GM18951 (cell line): Measurements from ENCODE around the gene MTFP1.

ENCODE experiments used
- POLR2A ChIP-seq: IDR thresholded peaks from 4 replicates; pipeline ENCODE4 v1.6.1; 2011; ENCODE audit warnings: mild to moderate bottlenecking; ENCODE audit not compliant: insufficient read length, insufficient read depth; ENCODE audit errors: extremely low read depth
- in situ Hi-C: fragments of 300-500 bp; cut with MboI; formaldehyde crosslinking; loops from one replicate; pipeline ENCODE4 v1.12.0; 2022; ENCODE audit warnings: low sequenced_read_pairs, mixed read lengths, inconsistent platforms; ENCODE audit not compliant: unreplicated experiment

Gene MTFP1, protein sequence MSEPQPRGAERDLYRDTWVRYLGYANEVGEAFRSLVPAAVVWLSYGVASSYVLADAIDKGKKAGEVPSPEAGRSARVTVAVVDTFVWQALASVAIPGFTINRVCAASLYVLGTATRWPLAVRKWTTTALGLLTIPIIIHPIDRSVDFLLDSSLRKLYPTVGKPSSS

DNA sequence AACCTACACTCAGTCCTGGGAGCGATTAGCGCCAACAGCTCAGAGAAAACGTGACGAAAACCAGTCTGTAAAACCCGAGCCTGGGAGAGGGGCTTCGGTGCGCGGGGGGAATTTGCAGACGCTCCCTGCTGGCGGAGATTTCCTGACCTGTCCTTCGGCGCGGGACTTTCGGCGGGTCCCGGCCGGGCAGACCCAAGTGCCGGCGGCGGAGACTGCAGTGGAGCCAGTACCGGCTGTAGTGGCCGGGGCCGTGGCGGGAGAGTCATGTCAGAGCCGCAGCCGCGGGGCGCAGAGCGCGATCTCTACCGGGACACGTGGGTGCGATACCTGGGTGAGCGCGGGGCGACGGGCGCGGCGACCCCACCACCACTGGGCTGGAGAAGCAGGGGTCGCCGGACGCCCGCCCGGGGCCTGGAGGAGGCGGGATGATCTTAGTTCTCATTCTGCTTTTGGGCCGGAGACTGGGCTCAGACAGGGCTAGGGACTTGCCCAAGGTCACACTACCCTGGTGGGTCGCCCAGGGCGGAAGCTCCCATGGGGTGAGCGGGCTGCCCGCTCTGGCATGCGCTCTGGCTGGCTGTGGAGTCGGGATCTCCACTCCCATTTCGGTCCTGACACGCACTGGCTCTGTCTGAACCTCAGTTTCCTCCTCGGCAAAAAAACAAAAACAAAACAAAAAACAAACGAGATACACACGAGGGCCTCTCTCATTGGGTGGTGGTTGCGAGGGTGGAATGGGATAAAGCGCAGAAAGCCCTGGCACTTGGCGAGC lies at the start of gene MTFP1:
TSS of gene MTFP1 (plus strand) at position 153 of the 772 bp plus-strand sequence. CDS start at position 265, 112 bp downstream.
- in situ Hi-C loops: no loop called here
- peak; percentile 79 for TF ChIP-seq POLR2A

DNA sequence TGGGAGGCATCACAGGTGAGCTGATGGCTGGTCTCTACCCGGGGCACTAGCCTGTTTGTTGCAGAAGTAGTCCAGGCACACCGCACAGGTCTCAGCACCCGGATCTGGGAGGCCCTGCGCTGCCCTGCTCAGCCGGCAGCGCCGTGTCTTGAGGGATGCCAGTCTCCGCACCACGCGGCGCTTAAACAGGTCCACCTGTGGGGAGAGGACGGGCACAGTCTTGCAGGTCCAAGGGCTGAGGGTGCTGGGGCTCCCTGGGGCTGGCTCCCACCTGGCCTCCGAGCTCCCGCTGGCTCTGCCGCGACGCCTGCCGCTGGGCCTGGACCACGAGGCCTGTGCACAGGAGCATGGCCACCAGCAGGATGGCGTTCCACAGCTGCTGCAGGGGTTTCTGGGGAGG lies 45.6 kb upstream of the MTFP1 start:
- in situ Hi-C loops: loop anchor here (10.0 to 25.0 kb wide), 2 partner anchors 115 to 268 kb away; partner anchors contain the start of gene OSM
- TF ChIP-seq POLR2A: no peak

DNA sequence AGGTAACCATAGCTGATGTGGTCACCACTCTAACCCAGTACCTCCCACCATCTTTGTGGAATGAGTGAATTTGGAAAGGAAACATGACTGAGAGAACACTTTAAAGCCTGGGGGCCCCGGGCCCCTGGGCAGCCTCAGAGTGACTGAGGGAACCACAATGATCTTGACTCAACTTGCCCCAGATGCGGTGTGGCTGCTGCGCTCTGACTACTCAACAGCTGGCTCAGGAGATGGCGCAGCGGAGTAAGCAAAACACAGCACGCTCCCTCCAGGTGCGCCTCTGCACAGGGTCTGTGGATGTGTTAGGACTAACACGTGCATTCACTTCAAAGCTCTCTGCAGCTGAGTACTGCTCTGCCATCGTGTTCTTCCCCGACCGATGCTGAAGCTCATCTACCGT lies 44.3 kb upstream of the MTFP1 start:
- no peak for TF ChIP-seq POLR2A
- in situ Hi-C loops: loop anchor here (10.0 to 25.0 kb wide), 2 partner anchors 116 to 269 kb away; partner anchors contain the start of gene OSM

DNA sequence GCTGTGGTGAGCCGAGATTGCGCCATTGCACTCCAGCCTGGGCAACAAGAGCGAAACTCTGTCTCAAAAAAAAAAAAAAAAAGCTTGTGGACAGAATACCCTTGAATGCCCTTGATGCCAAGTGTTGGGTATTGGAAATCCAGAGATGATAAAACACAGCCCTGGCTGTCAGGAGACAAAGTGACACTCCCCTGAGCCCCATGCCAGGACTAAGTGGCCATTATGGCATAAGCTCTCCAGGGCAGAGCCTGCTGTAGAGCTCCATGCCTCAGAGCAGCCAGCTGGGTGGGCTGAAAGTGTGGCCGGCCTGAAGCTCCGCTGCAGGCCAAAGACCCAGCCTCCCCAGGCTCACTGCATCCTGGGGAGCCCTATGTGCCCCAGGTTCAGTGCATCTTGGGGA lies 43.2 kb upstream of the MTFP1 start:
- in situ Hi-C loops: loop anchor here (10.0 to 25.0 kb wide), 2 partner anchors 118 to 270 kb away; partner anchors contain the start of gene OSM
- no peak for TF ChIP-seq POLR2A

DNA sequence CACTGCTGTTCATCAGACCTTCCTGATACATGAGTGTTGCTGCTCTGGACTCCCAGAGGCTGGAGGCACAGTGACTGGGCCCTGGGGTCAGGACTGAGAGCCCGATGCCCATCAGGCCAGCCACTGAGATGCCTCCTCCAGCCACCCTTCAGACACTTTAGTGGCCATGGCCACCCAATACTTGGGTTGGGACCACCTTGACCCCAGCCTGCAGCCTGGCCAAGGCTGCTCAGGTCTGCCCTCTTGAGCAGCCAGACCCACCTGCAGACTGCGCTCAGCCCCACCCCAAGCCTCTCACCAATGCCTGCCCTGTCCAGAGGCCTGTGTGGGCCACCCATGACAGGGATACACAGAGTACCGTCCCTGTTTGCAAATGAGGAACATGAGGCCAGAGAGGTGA lies 42.5 kb upstream of the MTFP1 start:
- in situ Hi-C loops: loop anchor here (10.0 to 25.0 kb wide), 2 partner anchors 118 to 271 kb away; partner anchors contain the start of gene OSM
- no peak for TF ChIP-seq POLR2A

DNA sequence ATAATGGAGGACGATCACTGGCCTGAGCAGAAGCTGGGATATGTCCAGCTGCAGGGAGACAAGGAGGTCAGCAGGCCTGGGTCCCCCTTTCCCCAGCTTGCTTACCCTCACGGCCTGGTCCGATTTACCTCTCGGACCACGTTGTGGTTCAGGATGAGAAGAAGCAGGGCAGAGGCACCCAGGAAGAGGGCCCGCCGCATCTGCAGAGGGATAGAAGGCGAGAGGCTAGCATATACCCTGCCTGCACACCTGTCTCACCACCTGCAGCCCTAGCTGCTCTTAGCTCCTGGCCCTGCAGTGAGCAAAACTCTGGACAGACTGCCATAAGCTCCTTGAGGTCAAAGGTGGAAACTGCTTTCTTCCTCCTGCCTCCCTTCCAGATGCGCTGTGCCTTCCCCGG lies 39.6 kb upstream of the MTFP1 start:
- in situ Hi-C loops: loop anchor here (10.0 to 25.0 kb wide), 2 partner anchors 121 to 274 kb away; partner anchors contain the start of gene OSM
- no peak for TF ChIP-seq POLR2A

DNA sequence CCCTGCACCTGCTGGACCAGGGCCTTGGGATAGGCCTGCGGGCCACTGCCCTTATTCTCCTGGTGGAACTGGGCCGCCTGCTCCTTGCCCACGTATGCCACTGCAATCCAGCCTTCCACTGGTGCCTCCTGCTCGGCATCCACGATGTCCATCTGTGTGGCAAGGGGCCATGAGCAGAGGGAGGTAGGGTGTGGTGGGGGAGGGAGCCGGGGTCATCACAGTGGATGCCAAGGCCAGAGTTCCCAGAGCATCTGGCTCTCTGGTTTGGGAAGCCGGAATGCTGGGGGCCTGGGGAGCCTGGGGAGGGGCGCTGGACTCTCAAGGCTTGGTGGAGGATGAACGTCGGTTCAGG lies 39.0 kb upstream of the MTFP1 start:
- TF ChIP-seq POLR2A: no peak
- in situ Hi-C loops: loop anchor here (10.0 to 25.0 kb wide), 2 partner anchors 122 to 274 kb away; partner anchors contain the start of gene OSM

DNA sequence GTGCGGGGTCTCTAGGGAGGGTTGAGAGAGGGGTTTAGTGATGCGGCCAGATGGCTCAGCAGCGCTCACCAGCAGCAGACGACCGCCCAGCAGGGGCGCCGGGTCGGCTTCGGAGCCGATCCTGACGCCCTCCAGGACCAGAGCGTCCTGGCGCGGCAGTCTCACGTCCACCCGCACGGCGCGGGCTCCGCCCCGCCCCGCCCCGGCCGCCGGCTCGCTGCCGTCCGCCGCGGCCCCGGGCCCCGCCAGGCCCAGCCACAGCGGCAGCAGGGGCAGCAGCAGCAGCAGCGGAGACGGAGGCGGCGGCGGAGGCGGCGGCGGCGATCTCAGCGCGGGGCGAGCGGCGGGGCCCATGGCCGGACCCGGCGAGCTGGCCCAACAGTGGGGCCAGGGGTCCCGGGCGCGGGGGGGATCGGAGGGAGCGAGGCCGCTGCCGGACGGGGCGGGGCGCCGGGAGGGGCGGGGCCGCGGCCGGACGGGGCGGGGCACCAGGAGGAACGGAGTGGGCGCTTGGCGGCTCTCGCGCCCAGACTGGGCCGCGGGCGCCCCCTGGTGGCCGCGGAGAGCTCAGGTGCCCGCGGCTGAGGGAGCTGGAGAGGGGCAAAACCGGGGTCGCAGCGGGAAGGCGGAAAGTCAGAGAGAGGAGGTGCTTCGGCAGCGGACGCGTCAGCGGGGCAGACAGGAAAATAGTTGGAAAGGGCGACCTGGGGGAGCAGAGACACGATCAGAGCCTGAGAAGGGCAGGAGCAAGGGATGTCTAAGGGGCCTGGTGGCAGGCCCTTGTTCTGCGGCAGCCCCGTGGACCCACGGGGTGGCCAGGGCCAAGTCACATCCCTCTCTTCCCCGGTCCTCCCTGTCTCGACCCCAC lies 38.4 kb upstream of the MTFP1 start, which contains the start of gene RNF215:
TSS of gene RNF215 (minus strand) at position 452 of the 868 bp plus-strand sequence. CDS start at position 354, 98 bp downstream.
- peak; percentile 47 for TF ChIP-seq POLR2A
- in situ Hi-C loops: loop anchor here (10.0 to 25.0 kb wide), 2 partner anchors 122 to 275 kb away; partner anchors contain the start of gene OSM

DNA sequence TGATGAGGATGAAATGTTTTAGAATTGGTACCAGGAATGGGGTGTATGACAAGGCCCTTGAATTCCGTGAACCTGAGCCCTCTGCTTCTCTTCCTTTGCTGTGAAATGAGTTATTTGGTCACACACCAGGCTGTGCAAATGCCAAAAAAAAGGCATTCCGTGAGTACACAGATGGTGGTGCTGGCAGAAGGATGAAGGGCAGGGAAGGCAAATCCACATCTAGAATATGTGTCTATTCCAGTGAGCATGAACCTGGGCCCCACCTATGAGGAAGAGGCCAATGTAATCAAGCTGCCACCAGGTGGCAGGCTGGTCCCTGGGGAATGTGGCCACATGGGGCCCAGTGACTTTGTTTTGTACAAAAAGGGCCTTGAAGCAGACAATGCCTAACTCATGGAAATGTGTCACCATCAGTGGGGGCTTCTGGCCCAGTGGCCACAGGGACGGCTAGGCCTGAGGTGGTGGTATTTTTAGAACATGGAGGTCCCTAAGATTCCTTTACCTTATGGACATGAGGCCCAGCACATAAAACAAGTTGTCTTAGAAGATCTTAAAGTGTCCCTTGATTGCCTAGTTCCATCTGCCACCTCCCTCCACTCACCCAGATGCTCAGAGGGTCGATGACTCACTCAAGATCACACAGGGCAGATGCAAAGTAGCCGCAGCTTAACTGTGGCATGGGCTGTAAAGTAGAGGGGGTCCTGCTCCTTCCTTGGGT lies 34.4 kb upstream of the MTFP1 start:
- in situ Hi-C loops: loop anchor here (10.0 to 25.0 kb wide), 2 partner anchors 94 to 279 kb away; no protein-coding TSS in a partner anchor

DNA sequence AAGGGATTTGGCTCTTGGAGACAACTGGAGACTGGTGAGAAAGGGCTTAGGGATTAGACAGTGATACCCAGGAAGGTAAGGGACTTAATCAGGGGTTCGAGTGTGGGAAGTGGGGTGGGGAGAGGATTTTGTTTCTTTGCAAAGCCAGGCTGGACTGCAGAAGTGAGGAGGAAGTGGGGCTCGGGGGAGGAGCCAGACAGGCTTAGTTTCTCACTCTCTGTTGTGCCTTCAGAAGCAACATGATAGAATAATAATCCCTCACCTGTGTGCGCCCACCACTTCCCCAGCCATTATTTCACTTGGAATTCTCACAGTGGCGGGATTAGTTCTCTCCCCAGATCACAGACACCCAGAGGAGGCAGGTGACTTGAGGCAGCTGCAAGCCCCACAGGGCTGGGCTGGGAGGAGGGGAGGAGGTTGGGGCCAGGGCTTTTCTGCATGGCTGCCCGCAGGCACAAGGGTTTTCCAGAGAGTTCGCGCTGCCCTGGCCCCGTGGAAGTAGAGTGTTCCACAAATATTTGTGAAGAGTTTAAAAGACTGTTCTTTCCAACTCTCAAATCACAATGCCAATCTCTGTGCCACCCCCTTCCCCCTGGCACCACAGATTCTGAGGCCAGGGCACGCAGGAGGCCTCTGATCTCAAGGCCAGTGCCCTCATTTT lies 32.8 kb upstream of the MTFP1 start:
- in situ Hi-C loops: loop anchor here (10.0 to 25.0 kb wide), 2 partner anchors 92 to 280 kb away; no protein-coding TSS in a partner anchor
- TF ChIP-seq POLR2A: no peak

More for the DNA sequence above, 34.4 kb upstream of the MTFP1 start:
- no peak for TF ChIP-seq POLR2A

DNA sequence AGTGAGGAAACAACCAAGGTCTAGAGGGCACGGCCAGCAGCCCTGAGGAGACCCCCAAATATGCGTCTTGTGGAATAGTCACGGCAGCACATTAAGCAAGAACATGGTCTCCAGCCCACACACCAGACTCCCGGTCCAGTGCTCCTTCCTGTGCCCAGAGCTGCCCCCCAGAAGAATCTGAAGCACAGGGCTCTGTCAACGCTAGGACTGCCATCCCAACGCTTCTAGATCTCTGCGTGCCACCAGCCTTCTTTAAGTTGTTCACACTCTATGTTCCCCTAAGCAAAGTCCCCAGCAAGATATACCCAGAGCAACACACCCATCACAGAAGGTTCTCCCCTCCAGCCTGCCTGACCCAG lies 32.3 kb upstream of the MTFP1 start:
- TF ChIP-seq POLR2A: no peak
- in situ Hi-C loops: loop anchor here (10.0 to 25.0 kb wide), 2 partner anchors 92 to 281 kb away; no protein-coding TSS in a partner anchor
